ENCODE results near the gene COX11.

COX11 gene

DNA sequence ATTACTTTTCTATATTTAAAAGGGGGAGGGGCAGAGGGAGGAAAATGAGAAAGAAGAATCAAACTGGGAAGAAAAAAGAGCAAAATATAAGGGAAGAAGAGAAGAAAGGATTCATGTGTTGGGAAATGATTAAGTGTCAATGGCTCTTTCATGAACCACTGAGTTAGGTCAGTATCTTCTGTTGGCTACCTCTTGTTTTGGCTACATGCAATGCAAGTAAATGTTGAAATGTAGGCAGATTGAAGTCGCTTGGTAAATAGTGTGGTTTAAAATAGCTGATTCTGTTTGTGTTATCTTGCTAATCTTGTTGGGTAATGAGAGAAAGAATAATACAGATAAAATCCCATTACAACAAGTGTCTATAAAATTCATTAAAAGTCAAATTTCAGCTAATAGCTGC is 27.2 kb downstream of the COX11 start:
- TF ChIP-seq CTCF (IDR thresholded peaks at IDR 0.05), result no peak

- TF ChIP-seq CTCF (IDR thresholded peaks at IDR 0.05), result no peak
These were observed 31.0 kb downstream of the COX11 start for GRCh38 chr17:54937426-54937825.

DNA sequence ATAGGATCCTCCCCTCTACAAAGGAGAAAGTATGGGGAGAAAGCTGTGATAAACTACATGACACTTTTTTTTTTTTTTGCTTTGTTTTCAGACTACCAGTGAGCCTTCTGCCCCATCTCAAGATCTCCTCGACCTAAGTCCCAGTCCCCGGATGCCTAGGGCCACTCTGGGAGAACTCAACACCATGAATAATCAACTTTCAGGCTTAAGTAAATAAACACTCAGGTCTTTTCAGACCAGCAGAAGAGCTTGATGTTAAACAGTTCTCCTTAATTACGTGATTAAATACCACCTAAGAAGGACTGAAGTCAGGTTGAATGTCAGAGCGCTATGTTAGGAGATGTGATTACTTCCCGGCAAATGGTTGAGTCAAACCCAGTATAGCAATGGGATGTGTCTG is 31.4 kb downstream of the COX11 start:
- TF ChIP-seq CTCF (IDR thresholded peaks at IDR 0.05), result no peak

DNA sequence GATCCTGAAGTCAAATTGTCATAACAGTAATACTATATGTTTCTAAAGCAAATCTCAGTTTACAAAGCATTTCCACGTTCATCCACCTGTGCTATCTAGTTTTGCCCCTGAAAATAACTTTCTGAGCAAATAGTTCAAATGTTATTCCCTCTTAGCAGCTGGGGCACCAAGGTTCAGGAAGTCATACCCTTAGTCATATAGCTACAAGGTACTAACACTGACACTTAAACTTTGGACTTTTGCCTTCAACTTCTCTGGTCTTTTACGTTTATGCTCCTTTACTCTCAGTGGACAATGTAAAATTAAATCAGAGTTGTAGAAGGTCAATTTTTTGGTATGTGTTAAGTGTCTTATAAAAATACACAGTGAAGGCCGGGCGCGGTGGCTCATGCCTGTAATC is 33.0 kb downstream of the COX11 start:
- TF ChIP-seq CTCF (IDR thresholded peaks at IDR 0.05), result no peak

GRCh38 chr17:54933921-54934320 is 34.5 kb downstream of the COX11 start:
- no peak for TF ChIP-seq CTCF (IDR thresholded peaks at IDR 0.05)

DNA sequence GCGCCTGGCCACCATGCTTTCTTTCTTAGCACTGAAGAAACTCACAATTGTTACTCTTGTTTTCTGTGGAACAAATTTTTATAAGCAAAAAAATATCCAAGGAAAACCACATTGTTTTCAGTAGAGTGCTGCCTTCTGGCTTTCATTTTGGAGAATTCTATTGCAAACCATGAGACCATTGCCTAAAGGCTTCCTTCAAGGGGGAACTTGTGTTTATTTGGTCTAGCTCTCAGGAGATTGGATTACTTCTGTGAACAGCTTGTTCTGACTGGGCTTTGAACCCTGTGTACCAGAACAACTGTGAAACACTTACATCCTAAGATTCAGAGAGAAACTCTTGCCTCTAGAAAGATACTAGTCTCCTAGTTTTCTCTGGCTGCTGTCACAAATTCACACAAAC is 35.7 kb downstream of the COX11 start:
- TF ChIP-seq CTCF (IDR thresholded peaks at IDR 0.05), result no peak

DNA sequence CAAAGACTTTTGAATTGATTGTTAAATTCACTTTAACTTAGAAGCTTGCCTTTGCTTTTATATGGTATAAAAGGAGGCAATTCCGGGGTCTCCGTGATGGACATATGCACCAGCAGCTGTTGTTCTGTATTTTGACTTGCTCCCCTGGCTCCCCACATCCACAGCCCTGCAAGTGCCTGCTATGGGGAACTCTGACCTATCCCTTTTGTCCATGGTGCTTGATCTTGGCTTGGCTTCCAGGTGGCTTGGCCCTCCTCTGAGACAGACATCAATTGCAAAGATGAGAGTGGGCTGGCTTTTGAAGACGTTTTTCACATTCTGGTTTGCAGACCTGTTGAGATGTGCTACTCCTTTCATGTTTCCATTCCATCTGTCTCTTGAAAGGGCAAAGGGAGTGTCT is 40.9 kb downstream of the COX11 start:
- no peak for TF ChIP-seq CTCF (IDR thresholded peaks at IDR 0.05)

- TF ChIP-seq CTCF (IDR thresholded peaks at IDR 0.05), result no peak
These were observed 44.0 kb downstream of the COX11 start for GRCh38 chr17:54924405-54924804.
